Measurements from ENCODE around the gene KSR2. TPM values are rescaled to one million over a fixed set of nuclear protein-coding genes. Genes with fewer than 3 reads are reported as not detected.

KSR2 gene
- total and polyA plus RNA-seq, 10 of the 15 experiments (the other 5 are each of a cell fraction or from before 2014, with no cell fraction given): under 0.01 to 1.5 (median 0.01) TPM; not detected in 3

GRCh38 chr12:117703584-117703983, 265.2 kb downstream of the KSR2 start (continued):
- TF ChIP-seq CEBPZ (IDR thresholded peaks at IDR 0.05; ENCODE audit: low read depth, low read length): no peak
- TF ChIP-seq CHD2 (IDR thresholded peaks at IDR 0.05; ENCODE audit: borderline replicate concordance, low read depth, low read length): no peak

DNA sequence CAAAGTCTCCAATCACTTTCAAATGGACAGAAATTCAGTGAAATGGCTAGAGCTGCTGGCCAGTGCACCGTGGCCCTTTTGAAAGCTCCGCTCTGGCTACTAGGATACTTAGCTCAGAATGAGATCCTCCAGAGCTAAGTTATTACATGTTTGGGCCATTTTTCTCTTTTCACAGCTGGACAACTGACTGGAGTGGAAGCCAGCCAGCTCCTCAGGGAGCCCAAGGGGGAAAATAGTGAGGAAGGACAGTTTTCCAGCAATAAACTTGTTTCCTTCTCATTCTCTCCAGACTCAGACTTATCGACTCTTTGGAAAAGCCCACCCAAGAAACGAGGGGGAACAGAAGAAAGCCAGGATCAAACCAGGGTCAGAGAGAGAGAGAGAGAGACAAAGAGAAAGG, 266.0 kb downstream of the KSR2 start:
- ChIA-PET POLR2A (no interaction called here), SMC1A (ENCODE audit: uncharacterized antibody, unreplicated experiment) (no interaction called here)

More for the DNA sequence above, 266.0 kb downstream of the KSR2 start:
- in situ Hi-C loops (cut with MboI): no loop called here
- ATAC-seq (no peak), DNase-seq (ENCODE audit: low read depth, low spot score) (no peak), FAIRE-seq (no peak)
- Histone ChIP-seq H3K27me3 (replicated peaks in 1 of 2; ENCODE audit: control insufficient read depth in 2 of 2, insufficient read depth in 2 of 2, low read length in 1 of 2) (no peaks in the 10 kb centered on the region), H3K9ac (ENCODE audit: control insufficient read depth, insufficient read depth, low read length) (no peak overlapping the region), H3K79me2 (ENCODE audit: control insufficient read depth, insufficient read depth, low read length) (no peaks in the 10 kb centered on the region), H3K27ac (ENCODE audit: control insufficient read depth, insufficient read depth) (no peak overlapping the region), H3K4me3 (no peak overlapping the region), H2AFZ (ENCODE audit: control insufficient read depth, low read depth, low read length) (no peak overlapping the region), H3K9me3 (replicated peaks; ENCODE audit: control insufficient read depth, insufficient read depth, low read length) (no peaks in the 10 kb centered on the region), H3K4me1 (ENCODE audit: control insufficient read depth, insufficient read depth, low read length) (no peaks in the 10 kb centered on the region), H4K20me1 (ENCODE audit: control insufficient read depth, insufficient read depth) (no peaks in the 10 kb centered on the region), H3K36me3 (ENCODE audit: control insufficient read depth in 2 of 2, insufficient read depth in 2 of 2, low read length in 1 of 2) (no peaks in the 10 kb centered on the region), H3K4me2 (ENCODE audit: control insufficient read depth, insufficient read depth) (no peak overlapping the region)
- no TSS peak for BruUV-seq (replicated peaks)
- intact Hi-C loops (cut with micrococcal nuclease; ENCODE audit: unreplicated experiment): no loop called here
- TF ChIP-seq TCF3 (IDR thresholded peaks at IDR 0.05; ENCODE audit: borderline replicate concordance, insufficient read depth, low read depth, low read length) (no peak), SIX5 (IDR thresholded peaks at IDR 0.05; ENCODE audit: low read depth, low read length, severe bottlenecking) (no peak), POLR2AphosphoS2 (IDR thresholded peaks at IDR 0.05; ENCODE audit: low read depth, low read length) (no peak), SP1 (IDR thresholded peaks at IDR 0.05; ENCODE audit: low read depth, low read length) (no peak), HDGF (IDR thresholded peaks at IDR 0.05) (no peak), GATAD2B (conservative IDR thresholded peaks at IDR 0.05; ENCODE audit: low read depth) (no peak), ZNF217 (IDR thresholded peaks at IDR 0.05) (no peak), MEF2A (IDR thresholded peaks at IDR 0.05; ENCODE audit: insufficient read depth, low read depth, low read length) (no peak)
- TF ChIP-seq, protein P1, sequence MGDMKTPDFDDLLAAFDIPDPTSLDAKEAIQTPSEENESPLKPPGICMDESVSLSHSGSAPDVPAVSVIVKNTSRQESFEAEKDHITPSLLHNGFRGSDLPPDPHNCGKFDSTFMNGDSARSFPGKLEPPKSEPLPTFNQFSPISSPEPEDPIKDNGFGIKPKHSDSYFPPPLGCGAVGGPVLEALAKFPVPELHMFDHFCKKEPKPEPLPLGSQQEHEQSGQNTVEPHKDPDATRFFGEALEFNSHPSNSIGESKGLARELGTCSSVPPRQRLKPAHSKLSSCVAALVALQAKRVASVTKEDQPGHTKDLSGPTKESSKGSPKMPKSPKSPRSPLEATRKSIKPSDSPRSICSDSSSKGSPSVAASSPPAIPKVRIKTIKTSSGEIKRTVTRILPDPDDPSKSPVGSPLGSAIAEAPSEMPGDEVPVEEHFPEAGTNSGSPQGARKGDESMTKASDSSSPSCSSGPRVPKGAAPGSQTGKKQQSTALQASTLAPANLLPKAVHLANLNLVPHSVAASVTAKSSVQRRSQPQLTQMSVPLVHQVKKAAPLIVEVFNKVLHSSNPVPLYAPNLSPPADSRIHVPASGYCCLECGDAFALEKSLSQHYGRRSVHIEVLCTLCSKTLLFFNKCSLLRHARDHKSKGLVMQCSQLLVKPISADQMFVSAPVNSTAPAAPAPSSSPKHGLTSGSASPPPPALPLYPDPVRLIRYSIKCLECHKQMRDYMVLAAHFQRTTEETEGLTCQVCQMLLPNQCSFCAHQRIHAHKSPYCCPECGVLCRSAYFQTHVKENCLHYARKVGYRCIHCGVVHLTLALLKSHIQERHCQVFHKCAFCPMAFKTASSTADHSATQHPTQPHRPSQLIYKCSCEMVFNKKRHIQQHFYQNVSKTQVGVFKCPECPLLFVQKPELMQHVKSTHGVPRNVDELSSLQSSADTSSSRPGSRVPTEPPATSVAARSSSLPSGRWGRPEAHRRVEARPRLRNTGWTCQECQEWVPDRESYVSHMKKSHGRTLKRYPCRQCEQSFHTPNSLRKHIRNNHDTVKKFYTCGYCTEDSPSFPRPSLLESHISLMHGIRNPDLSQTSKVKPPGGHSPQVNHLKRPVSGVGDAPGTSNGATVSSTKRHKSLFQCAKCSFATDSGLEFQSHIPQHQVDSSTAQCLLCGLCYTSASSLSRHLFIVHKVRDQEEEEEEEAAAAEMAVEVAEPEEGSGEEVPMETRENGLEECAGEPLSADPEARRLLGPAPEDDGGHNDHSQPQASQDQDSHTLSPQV (IDR thresholded peaks at IDR 0.05): no peak
- RAD21 ChIA-PET (ENCODE audit: unreplicated experiment): no interaction called here
- WGBS (ENCODE audit: insufficient coverage, insufficient replicate concordance, low lambda C conversion rate, missing lambda C conversion rate): 10% methylated on average over 4 of the region's 4 CpGs
- CTCF ChIA-PET: no interaction called here

Data from GM12878 (cell line).